Stomach (tissue), 4 donors: ENCODE measurements around the gene MAN1B1.

Source experiments
- EP300 ChIP-seq: sonication (generic); formaldehyde crosslinking; IDR thresholded peaks from one replicate; pipeline ENCODE4 v1.6.1; 2017; ENCODE audit warnings: antibody characterized with exemption
- TF ChIP-seq, protein P1 (sequence below), 7 experiments: fragments of 450-650 bp in 4 of 7; fragments of 200-600 bp in 3 of 7; sonication (generic) in 3 of 7; IDR thresholded peaks; one replicate each; pipeline ENCODE4 v1.5.1; 2016 to 2019; ENCODE audit warnings: antibody characterized with exemption in 7 of 7, control low read depth in 2 of 7, mild to moderate bottlenecking in 1 of 7

DNA sequence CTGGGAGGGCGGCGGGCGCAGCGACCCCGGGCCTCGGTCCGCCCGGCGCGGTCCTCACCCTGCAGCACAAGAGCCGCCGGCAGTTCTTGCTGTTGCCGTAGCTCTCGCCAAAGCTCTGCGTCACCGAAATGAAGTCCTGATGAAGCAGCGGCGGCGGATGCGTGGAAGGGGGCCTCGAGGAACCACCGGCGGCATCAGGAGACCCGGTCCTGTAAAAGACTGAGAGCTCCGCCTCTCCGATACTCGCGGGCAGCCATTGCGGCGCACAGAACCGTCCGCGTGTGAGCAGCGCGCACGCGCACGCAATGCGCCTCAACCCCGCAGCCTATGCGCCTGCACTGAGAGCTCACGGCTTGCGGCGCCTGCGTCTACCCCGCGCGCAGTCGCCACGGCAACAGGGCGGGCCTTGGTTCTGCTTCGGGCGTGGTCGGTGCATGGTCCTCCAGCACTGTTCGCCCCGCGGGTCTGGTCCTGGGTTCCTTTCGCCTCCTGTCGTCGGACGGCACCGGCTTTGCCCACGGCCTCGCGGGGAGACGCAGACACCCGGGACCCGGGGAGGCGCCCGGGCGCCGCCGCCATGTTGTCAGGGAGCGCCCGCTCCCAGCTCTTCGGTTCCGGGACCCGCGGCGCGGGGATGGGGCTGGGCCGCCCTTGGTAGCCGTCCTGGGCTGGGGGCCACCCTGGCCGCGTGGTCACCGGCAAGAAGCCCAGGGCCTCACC lies 42.8 kb downstream of the MAN1B1 start:
- TF ChIP-seq, protein P1, sequence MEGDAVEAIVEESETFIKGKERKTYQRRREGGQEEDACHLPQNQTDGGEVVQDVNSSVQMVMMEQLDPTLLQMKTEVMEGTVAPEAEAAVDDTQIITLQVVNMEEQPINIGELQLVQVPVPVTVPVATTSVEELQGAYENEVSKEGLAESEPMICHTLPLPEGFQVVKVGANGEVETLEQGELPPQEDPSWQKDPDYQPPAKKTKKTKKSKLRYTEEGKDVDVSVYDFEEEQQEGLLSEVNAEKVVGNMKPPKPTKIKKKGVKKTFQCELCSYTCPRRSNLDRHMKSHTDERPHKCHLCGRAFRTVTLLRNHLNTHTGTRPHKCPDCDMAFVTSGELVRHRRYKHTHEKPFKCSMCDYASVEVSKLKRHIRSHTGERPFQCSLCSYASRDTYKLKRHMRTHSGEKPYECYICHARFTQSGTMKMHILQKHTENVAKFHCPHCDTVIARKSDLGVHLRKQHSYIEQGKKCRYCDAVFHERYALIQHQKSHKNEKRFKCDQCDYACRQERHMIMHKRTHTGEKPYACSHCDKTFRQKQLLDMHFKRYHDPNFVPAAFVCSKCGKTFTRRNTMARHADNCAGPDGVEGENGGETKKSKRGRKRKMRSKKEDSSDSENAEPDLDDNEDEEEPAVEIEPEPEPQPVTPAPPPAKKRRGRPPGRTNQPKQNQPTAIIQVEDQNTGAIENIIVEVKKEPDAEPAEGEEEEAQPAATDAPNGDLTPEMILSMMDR (IDR thresholded peaks at IDR 0.05) = no peak
- TF ChIP-seq EP300 = no peak
